Dermis microvascular lymphatic vessel endothelial cell (primary cell): ENCODE data around the gene SERPINB12. TPM values are rescaled to one million over a fixed set of nuclear protein-coding genes. Genes with fewer than 3 reads are reported as not detected.

Source experiments
- DNase-seq, 2 donors: peaks; one replicate each; pipeline versions ENCODE4 v3.0.0 to v3.0.0-alpha.2; 2010; ENCODE audit warnings: low read depth in 2 of 2
- total RNA-seq: library from RNA; depleted of rRNA; stranded (reverse); fragments of >200 nt; gene quantifications from 2 replicates; pipeline ENCODE4 v1.2.1, GENCODE V29; 2014

SERPINB12 gene
- total RNA-seq, 1 donor from 2014 or later = not detected

DNA sequence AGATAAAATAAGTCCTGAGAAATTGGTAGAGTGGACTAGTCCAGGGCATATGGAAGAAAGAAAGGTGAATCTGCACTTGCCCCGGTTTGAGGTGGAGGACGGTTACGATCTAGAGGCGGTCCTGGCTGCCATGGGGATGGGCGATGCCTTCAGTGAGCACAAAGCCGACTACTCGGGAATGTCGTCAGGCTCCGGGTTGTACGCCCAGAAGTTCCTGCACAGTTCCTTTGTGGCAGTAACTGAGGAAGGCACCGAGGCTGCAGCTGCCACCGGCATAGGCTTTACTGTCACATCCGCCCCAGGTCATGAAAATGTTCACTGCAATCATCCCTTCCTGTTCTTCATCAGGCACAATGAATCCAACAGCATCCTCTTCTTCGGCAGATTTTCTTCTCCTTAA is 54.8 kb downstream of the SERPINB12 start:
- no peak for DNase-seq

DNA sequence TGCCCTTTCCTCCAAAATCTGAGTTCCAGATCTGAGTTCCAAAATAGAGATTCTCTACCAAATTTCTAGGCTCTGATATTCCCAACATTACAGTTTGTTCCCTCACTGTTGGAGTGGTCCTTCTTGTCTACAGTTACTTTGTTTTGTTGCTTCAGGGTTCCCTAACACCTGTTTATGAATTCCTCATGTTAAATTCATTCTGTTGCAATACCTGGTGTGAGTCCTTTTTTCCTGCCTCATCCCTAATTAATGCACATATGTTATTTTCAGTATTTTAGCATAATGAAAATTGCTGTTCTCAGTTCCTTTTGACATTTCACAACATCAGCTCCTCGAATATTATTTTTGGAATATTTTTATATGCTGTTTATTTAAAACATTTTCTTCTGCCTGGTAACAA is 61.2 kb downstream of the SERPINB12 start:
- DNase-seq = no peak

DNA sequence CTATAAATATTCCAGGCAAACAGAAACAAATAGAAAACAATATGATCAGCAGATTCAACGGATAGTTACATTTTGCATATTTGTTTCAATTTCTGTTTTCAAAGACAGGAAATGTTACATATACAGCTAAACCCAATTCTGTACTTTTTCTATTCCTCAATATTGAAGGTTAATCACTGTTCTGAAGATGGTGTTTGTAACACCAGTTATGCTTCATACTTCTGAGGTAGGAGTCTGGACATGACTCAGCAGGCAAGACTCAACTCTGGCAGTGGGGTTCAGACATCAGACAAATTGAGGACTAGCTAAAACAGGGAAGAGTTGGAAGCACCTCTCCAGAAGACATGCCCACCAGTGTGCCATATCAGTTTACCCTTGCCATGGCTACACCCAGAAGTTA is 61.6 kb downstream of the SERPINB12 start:
- DNase-seq = no peak

DNA sequence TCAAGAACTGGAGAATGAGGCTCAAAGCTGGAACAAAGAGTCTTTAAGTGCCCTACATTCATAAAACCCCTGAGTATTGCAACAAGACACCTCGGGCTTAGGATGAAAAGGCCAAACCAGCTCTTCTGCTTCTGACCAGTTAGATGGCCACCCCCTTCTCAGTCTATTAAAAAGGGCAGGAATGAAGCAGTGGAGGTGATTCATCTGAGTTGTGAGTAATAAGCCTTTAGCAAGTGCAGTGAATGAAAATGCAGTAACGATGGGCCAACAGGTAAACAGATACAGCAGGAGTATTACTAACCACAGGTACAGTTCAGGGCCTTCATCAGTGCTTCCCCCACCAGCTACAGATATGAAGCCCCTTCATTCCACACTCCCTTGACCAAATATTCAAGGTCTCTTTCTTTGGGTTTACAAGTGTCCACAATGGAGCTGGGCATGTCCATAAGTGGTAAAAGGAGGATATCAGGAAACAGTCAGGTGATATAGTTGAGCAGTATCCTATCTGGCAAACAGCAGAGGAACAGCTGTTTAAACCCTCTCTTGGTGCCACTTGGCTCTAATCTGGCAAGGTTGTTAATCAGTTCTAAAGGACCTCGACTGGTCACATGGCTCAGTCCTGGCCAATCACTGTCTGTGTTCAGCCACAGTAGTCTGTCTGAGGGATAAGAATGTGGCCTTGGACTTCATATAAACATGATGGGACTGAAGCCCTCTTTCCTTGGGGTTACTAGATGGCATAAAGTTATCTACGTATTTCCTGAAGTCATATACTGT is 62.8 kb downstream of the SERPINB12 start:
- DNase-seq = no peak

DNA sequence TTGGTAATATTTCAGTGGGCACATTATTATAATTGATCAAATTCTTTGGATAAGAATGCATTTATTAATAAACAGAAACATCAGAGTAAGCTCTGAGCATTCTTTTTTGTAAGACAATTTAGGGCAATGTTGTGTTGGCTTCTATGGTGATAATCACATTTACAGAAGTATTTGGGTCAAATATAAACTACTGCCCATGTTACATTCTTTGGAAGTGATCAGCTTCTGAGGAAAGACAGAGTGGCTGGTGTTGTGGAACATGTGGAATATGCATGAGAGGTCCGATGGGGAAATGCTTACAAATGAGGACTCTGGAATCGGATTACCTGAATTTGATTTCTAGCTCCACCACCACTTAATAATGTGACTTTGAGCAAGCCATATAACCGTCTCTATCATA is 64.4 kb downstream of the SERPINB12 start:
- no peak for DNase-seq

DNA sequence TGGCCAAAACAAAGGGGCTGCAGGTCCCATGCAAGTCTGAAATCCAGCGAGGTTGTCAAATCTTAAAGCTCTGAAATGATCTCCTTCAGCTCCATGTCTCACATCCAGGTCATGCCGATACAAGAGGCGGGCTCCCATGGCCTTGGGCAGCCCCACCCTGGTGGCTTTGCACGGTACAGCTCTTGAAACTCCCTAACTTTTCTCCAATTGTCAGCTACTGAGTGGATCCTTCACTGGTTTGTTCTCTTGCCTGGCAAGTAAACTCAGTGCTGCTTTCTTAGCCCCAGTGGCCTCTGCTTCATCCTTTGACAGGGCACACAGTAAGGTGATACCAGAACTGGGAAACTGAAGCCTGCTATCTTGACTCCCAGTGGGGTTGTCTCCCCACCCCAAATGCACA is 71.3 kb downstream of the SERPINB12 start:
- no peak for DNase-seq

DNA sequence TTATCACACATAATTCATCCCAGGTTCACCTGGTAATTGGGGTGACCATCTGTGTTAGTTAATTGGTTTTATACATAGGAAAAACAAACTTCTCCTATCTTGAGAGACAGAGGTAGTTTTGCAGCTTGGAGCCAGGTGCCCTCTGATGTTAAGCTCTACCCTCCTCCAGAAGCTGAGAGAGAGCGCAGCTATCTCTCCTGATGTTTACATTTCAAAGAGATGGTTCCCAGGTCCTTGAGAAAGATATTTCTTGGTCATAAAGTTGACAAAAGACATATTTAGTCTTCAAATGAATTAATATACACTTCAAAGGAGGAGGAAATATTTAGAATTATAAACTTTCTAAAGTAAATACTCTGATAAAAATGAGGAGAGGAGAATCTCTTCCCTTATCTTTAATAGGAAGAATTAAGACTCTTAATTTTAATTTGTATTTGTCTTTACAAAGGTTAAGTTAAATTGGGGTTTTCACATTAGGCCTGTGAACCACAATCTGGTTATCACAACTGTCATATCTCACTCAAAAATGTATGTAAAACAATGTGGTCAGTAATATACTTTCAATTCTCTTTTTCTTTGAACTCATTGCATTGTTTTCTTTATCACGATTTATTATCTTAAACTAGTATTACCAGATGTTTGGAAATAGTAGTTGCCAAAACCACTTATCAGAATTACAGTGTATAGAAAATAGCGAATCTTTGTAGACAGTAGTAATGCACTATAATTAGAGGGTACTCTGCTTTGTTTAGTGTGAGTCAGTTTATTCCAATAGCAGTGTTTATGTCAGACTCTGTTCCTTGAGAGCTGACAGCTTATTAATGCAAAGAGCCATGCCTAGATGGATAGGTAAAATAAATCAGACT is 75.1 kb downstream of the SERPINB12 start:
- DNase-seq = no peak

DNA sequence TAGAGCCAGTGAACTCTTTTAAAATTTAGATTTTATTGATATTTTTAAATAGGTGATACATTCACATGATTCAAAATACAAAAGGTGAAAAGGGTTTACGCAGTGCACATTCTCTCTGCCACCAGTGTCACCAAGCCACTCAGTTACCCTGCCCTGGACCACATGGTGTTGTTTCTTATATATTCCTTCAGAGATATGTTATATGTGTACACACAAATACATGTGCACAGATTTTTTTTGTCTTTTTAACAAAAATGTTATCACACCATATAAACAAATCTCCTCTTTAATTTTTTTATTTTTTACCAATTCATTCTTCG is 75.7 kb downstream of the SERPINB12 start:
- DNase-seq = no peak

Other genes with a start within 250 kb of the SERPINB12 start
- gene BCL2, start 222.6 kb upstream of the SERPINB12 start, total RNA-seq = 1.3 and 1.8 TPM in 2 replicates
- gene KDSR, start 175.2 kb upstream of the SERPINB12 start, total RNA-seq = 11.3 and 20.7 TPM in 2 replicates
- gene VPS4B, start 119.9 kb upstream of the SERPINB12 start, total RNA-seq = 42.4 and 42.6 TPM in 2 replicates
- not detected in 2 replicates for gene SERPINB5, start 65.4 kb upstream of the SERPINB12 start, total RNA-seq
- gene SERPINB13, start 45.0 kb downstream of the SERPINB12 start, total RNA-seq = not detected in 2 replicates
- 0.13 TPM in 1 of 2 replicates, not detected in the other for gene SERPINB4, start 101.9 kb downstream of the SERPINB12 start, total RNA-seq
- not detected in 2 replicates for gene SERPINB3, start 119.5 kb downstream of the SERPINB12 start, total RNA-seq
- not detected in 2 replicates for gene SERPINB11, start 160.6 kb downstream of the SERPINB12 start, total RNA-seq
- not detected in 2 replicates for gene SERPINB7, start 233.0 kb downstream of the SERPINB12 start, total RNA-seq